GM19324 (cell line): ENCODE results near the gene NPVF.

ENCODE experiments used
- ATAC-seq: cut with Tn5 transposase; IDR thresholded peaks from one replicate; pipeline ENCODE4 v1.9.1; 2021; ENCODE audit warnings: mild to moderate bottlenecking, moderate library complexity; ENCODE audit not compliant: unreplicated experiment, low FRiP score

Gene NPVF

DNA sequence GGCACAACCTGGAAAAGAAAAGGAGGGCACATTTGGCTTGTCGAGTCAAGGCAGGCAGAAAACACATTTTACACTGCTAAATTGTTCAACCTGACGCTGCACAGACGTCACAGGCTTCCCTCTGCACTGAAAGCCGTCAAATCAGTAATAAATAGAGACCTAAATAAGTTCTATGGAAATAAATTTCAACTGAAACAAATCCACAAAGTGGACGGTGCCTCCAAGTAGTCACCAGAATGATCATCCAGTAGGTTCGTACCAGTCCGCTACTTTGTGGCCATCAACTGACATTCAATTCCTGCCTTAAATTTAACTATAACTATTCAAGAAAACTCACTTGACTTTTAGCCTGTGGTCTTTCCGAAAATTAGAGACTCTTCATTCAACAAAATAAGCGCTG, 49.0 kb downstream of the NPVF start:
- no peak for ATAC-seq
